ENCODE results near the gene PTPRE.

The PTPRE gene

DNA sequence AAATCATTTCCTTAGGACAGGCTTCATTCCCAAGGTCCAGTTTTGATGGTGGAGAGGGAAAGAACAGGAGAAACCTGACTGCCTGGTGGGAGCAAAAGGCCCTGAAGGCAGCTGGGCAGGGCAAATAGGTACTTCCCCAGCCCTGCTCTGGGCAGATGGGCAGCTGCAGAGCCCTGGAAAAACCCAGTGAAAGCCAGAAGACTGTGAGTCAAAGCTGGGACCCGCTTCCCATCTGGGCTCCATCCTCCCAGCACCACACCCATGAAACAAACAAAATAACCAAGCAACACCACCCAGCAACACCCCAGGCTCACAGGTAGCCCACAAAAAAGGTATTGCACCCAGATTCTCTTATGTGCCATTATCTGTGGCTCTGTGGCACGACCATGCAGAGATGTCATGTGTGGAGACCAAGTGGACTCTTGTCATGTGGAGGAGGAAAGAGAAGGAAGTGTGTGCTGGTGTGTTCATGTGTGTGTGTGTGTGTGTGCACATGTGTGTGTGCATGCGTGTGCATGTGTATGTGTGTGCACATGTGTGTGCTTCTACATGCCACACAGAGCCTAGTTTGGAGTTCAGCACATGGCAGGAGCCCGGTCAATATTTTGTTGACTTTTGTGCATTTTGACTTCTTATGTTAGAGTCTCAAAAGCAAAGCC is 24.0 kb upstream of the PTPRE start:
- DNase-seq: no peak

DNA sequence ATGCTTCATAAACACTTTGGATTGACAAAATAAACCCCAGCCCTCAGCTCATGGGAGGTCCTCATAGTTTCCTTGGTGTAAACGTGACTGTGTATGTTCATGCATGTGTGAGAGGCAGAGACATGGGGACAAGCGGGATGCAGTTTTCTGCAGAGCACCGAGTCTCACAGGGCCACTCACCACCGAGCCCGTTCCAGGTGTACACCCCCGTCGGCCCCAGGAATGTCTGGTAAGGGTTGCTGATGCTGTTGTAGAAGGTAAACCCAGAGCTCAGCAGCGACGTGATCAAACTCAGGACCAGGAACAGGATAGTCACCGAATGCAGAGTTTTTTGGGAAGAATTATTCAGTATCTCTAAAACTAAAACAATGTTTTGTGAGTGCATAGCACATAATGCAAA is 23.4 kb upstream of the PTPRE start:
- DNase-seq: no peak

DNA sequence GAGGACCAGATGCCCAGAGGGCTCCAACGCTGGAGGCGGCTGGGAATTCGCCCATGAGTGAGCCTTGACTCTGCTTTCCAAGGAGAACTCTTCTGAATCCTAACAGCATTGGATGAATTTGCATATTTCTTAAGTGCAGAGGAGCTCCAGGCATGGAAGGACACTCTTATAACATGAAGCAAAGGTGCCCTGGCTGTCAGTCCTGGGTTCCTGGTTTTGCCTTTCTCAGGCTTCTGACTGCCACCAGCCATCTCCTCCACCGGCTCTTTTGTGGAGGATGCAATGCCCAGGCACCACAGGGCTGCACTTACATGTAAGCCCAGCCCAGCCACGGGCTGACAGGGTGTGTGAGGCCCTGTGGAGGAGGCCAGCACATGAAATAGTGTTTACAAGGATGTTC is 22.4 kb upstream of the PTPRE start:
- no peak for DNase-seq

GRCh38 chr10:127886371-127887051 is 20.4 kb upstream of the PTPRE start:
- no peak for DNase-seq

- no peak for DNase-seq
Measured at GRCh38 chr10:127887541-127888415, 19.1 kb upstream of the PTPRE start.

- DNase-seq: no peak
Measured at GRCh38 chr10:127888521-127889312, 18.2 kb upstream of the PTPRE start.

GRCh38 chr10:127889605-127890195 is 17.2 kb upstream of the PTPRE start:
- no peak for DNase-seq

- DNase-seq: no peak
Measured at GRCh38 chr10:127890216-127890615, 16.7 kb upstream of the PTPRE start.

DNA sequence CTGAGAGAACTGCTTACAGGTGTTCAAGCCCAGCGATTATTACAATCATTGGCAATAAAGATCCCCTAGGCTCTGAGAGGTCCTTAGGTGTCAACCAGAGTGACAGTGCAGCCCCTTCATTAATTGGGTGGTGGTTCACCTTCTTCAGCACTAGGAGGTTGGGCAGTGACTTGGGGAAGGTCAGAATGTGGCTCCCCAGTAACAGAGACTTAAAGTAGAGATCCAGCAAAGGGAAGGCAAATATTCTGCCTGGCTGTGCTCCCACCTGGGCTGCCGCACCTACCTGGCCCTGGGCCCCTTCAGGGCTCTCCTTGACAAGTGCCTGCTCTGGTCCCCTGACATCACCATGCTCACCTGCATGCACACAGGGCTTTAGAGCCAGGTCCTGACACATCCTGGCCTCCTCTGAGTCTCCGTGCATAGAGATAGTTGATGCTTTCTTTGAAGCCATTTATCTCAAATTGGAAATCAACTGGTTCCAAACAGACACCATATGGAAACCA is 16.0 kb upstream of the PTPRE start:
- no peak for DNase-seq

DNA sequence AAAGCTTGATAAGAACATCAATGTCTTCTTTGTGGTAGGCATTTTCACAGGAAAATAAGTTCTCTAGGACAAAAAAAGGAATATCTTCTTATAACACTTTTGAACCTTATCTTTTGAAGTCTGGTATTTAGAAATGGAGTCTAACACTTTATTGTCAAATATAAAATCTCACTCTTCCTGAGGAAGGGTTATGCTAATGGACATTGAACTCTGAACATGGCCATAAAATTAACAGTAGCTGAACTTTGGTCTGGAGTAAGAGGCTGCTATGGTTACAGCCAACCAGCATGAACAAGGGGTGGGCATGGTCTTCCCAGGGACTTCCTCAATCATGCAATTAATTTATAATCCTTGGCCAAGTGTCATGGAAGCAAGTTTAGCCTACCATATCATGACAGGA is 14.2 kb upstream of the PTPRE start, which contains the start of gene CLRN3:
Gene CLRN3 (minus strand): TSS at position 199 of the 400 bp plus-strand sequence. CDS start 157 bp downstream, at position 42.
- DNase-seq: no peak

DNA sequence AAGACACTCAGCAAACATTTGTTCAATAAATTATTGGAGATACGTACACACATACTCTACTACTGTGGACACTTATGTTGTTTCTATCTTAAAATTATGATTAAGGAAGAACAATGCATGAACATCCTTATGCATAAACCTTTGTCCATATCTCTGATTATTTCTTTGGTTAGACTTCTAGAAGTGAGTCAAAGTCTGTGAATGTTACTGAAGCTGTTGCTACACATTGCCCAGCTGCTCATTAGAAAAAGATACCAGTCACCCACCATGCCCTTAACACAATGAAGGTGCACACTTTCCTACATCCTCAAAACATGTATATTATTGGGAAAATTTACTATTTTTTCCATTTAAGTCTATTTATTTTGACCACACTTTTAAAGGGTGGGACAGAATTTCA is 12.8 kb upstream of the PTPRE start:
- DNase-seq: no peak

GRCh38 chr10:127896590-127896989 is 10.3 kb upstream of the PTPRE start:
- DNase-seq: no peak

GRCh38 chr10:127897177-127897576 is 9.7 kb upstream of the PTPRE start:
- no peak for DNase-seq

DNA sequence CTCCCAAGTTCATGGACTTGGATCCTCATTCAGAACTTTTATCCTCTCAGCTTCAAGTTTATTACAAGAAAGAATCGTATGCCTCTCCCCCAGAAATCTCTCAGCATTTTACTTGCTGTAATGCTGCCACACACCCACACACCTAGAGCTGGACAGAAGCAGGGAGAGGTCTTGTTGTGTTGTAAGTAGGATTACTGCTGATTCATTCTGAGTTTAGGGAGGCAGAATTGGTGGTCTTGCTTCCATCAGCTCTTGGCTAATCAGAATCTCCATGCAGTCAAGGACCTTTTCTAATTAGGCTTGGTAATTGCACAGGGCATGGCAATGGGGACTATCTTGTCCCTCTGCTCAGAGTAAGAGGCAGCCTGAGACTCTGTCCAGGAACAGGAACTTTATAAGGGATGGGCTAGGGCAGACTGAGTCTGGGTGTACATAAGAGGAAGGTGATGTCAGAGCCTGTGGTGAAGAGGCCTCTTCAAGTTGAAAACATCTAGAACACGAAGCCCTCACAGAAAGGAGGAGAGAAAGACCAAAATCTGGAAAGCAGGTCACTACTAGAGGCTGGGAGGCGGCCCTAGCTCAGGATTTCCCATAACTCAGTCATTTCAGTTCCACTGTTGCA is 7.0 kb upstream of the PTPRE start:
- no peak for DNase-seq

DNA sequence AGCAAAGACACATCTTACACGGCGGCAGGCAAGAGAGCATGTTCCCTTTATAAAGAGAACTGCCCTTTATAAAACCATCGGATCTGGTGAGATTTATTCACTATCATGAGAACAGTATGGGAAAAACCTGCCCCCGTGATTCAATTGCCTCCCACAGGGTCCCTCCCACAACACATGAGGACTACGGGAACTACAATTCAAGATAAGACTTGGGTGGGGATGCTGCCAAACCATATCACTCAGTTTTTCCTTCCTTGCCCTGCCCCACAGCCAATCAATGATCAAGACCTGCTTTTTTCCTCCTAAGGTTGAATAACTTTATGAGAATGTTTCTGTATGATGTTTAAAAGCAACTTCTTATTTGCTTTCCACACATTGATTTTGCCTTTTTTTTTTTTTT is 3.1 kb upstream of the PTPRE start:
- no peak for DNase-seq

- no peak for DNase-seq
Measured at GRCh38 chr10:127904311-127905000, 2.4 kb upstream of the PTPRE start.

DNA sequence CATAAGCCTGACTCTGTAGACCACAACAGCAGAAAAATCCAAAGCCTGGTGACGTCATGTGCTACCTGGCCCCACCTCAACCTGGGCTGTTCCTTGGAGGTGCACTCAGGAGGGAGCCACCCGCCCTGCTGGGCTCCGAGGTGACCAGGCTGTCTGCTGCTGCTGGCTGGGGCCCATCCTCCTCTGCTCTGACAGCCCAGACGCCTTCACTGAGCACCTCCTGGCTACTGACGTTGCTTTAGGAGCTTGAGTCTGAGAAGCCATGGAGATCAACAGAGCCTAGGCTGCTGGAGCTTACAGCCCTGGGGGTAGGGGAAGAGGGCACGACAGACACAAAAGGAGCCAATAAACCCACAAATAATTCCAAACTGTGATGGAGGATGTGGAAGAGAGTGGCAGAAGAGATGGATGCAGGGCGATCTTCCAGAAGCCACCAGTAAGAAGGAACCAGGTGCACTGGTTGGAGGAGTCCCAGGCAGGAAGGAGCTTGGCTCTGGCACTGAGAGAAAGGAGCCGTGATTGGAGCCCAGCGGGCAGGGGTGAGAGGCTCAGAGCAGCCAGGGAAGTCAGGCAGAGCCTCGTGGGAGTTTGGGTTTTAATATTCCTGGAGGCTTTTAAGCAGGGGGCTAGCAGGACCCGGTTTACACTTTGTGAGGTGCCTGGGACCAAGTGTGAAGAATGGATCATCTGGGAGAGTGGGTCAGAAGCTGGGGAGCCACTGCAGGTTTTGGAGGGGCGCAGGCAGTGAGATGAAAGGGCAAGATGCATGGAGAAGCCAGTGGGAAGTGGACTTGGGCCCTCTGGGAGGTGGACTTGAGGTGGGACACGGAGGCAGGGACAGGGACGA is 1.7 kb upstream of the PTPRE start:
- no peak for DNase-seq

DNA sequence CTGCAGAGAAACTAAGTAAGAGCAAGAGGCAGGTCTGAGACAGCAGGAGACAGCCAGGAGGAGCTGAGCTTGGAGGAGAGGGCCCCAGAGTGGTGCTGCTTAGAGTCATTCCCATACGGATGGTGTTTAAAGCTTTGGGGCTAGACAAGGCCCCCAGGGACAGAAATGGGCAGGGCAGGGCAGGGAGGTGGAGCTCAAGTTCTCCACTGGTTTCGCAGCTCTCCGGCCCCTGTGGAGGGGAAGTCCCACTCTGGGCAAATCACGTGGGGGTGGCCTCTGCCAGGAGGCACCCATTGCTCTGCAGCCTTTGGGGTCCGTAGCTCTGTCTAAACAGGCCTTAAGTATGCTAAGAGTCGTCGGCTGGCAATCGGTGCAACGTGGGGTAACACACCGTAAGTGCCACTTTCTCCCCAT is 1.0 kb upstream of the PTPRE start:
- DNase-seq: no peak

- DNase-seq: peak; percentile 61
Measured at GRCh38 chr10:127907411-127908105, 655 bp downstream of the PTPRE start.

Measured in right kidney (tissue), 1 donor.